Esophagus muscularis mucosa (tissue), 4 donors: ENCODE measurements around the gene SIX2. TPM values are rescaled to one million over a fixed set of nuclear protein-coding genes. Genes with fewer than 3 reads are reported as not detected.

Experiments used
- DNase-seq: peaks from one replicate; pipeline ENCODE4 v3.0.0-alpha.2; 2017; ENCODE audit errors: extremely low spot score
- H3K27ac ChIP-seq, 4 donors: fragments of 200-600 bp; sonication (generic); replicated peaks in 1 of 4; 1 replicate in 3 of 4; 2 replicates in 1 of 4; pipeline ENCODE4 v1.5.1; 2016 to 2019; ENCODE audit warnings: mild to moderate bottlenecking in 1 of 4
- H3K27me3 ChIP-seq, 4 donors: fragments of 200-600 bp; sonication (generic); one replicate each; pipeline versions ENCODE4 v1.5.1 to v1.6.0; 2016 to 2019
- H3K36me3 ChIP-seq, 4 donors: fragments of 200-600 bp; sonication (generic); one replicate each; pipeline ENCODE4 v1.5.1; 2016 to 2019
- H3K4me1 ChIP-seq, 4 donors: fragments of 200-600 bp; sonication (generic); one replicate each; pipeline ENCODE4 v1.5.1; 2016 to 2019
- H3K4me3 ChIP-seq, 4 donors: fragments of 200-600 bp; sonication (generic); 1 replicate in 2 of 4; 2 replicates in 2 of 4; pipeline ENCODE4 v1.5.1; 2016 to 2019; ENCODE audit warnings: mild to moderate bottlenecking in 4 of 4, moderate library complexity in 1 of 4
- H3K9me3 ChIP-seq, 4 donors: fragments of 200-600 bp; sonication (generic); 1 replicate in 3 of 4; 2 replicates in 1 of 4; pipeline ENCODE4 v1.5.1; 2016 to 2019
- EP300 ChIP-seq: sonication (generic); formaldehyde crosslinking; IDR thresholded peaks from one replicate; pipeline ENCODE4 v1.6.1; 2017; ENCODE audit warnings: antibody characterized with exemption
- POLR2A ChIP-seq: fragments of 450-650 bp; IDR thresholded peaks from one replicate; pipeline ENCODE4 v1.6.1; 2017; ENCODE audit warnings: antibody characterized with exemption, moderate library complexity, mild to moderate bottlenecking, low read depth
- POLR2AphosphoS5 ChIP-seq, 2 donors: sonication (generic); formaldehyde crosslinking; IDR thresholded peaks; one replicate each; pipeline ENCODE4 v1.6.1; 2017; ENCODE audit warnings: antibody characterized with exemption in 2 of 2
- WGBS: methylation state at CpG from one replicate; pipeline ENCODE4 v1.1.5; 2018; 5-methylcytosine and 5-hydroxymethylcytosine counted together
- intact Hi-C: fragments of 100-400 bp; cut with DNase I; formaldehyde crosslinking; loops from one replicate; pipeline ENCODE4 v1.15.1; 2023
- total RNA-seq, 4 donors: library from RNA; depleted of rRNA; stranded (reverse); fragments of >200 nt; gene quantifications; one replicate each; pipeline versions ENCODE4 v1.1.0 to v1.2.1, GENCODE V29; 2016
- TF ChIP-seq, protein P1 (sequence below), 3 experiments: fragments of 200-600 bp in 2 of 3; fragments of 450-650 bp in 1 of 3; sonication (generic) in 2 of 3; IDR thresholded peaks; one replicate each; pipeline ENCODE4 v1.5.1; 2017 to 2019; ENCODE audit warnings: antibody characterized with exemption in 3 of 3, mild to moderate bottlenecking in 2 of 3, moderate library complexity in 1 of 3

The SIX2 gene
- total RNA-seq, 4 donors from 2014 or later = under 0.01 to 1.9 (median 1.5) TPM

DNA sequence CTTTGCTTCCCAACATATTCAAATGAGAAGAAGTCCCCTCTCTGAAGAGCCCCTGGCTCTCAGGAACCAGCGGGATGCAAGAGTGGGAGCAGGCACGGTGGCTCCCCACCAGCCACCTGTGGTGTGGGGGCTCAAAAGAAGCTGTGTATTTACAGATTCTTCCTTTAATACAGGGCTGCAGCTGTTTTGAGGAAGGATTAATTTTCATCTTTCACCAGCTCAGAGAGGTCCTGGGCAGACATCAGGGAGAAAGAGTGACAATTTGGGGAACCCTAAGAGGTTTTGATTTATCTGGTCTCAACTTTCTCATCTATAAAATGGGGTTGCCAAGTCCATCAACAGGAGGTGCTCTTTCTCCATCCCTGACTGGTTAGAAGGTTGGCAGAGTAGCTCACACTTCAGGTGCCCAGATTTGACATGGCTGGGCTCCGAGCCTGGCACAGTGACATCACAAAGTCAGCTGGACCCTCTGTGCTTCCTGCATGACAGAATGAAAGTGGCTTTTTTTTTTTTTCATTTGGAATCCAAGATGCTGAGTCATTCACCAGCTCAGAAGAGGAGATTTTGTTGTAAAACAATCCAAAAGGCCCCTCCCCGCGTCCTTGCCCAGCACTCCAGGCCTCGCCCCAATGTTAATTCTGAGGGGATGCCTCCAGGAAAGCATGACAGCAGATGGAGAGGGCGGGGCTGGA, 15.5 kb upstream of the SIX2 start:
- no peaks in the 10 kb centered on the region for H3K9me3 ChIP-seq
- intact Hi-C loops = no loop called here
- H3K27ac ChIP-seq = no peak overlapping the region
- 50% methylated on average over 6 of the region's 7 CpGs for WGBS
- TF ChIP-seq POLR2A (no peak), EP300 (no peak)
- TF ChIP-seq, protein P1, sequence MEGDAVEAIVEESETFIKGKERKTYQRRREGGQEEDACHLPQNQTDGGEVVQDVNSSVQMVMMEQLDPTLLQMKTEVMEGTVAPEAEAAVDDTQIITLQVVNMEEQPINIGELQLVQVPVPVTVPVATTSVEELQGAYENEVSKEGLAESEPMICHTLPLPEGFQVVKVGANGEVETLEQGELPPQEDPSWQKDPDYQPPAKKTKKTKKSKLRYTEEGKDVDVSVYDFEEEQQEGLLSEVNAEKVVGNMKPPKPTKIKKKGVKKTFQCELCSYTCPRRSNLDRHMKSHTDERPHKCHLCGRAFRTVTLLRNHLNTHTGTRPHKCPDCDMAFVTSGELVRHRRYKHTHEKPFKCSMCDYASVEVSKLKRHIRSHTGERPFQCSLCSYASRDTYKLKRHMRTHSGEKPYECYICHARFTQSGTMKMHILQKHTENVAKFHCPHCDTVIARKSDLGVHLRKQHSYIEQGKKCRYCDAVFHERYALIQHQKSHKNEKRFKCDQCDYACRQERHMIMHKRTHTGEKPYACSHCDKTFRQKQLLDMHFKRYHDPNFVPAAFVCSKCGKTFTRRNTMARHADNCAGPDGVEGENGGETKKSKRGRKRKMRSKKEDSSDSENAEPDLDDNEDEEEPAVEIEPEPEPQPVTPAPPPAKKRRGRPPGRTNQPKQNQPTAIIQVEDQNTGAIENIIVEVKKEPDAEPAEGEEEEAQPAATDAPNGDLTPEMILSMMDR (IDR thresholded peaks at IDR 0.05) = no peak
- H3K36me3 ChIP-seq = no peaks in the 10 kb centered on the region
- no peak for DNase-seq
- H3K27me3 ChIP-seq = peaks cover 0 to 33% (median 4%) of the 10 kb centered on the region in 4 donors
- H3K4me3 ChIP-seq = no peak overlapping the region
- H3K4me1 ChIP-seq = peaks cover 0 to 6% (median 0%) of the 10 kb centered on the region in 4 donors

DNA sequence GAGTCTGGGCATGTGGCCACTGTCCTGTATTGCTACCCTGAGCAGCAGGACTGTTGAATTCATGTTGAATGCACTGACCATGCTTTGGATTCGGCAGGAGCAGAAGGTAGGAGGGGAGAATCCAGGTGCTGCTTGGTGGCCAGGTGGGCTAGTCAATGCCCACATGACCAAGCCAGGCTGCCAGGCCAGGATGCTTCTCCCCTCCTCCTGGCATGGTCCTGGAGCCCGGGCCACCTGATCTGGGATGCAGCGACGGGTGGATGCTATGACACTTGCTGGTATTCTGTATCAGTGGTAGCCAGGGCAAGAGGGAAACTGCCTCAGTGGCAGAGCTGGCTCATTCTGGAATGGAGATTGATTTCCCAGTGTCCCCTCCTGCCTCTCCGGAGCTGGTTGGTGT, 14.8 kb upstream of the SIX2 start:
- H3K27ac ChIP-seq = no peak overlapping the region
- WGBS = 86% methylated on average over 3 of the region's 5 CpGs

DNA sequence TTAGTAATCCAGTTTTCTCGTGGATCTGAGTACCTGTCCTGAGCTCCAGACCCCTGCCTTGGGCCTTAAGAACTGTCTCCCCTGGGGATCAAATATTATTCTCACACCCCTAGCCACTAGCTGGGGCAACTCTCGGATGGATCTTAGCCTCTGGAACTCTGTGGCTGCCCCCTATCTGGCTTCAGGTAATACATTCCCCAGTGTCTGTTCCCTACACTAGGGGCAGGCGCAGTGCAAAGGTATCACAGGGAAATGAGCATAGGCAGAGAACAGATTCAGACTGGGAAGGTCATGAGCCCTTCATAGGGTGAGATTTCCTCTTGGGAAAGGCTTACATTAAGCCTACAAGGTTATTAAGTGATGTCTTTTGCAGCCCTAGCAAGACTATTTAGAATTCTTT, 11.2 kb upstream of the SIX2 start:
- no peaks in the 10 kb centered on the region for H3K9me3 ChIP-seq
- H3K36me3 ChIP-seq = no peaks in the 10 kb centered on the region
- TF ChIP-seq EP300 = no peak
- no peak for TF ChIP-seq POLR2AphosphoS5 (IDR thresholded peaks at IDR 0.05)
- no peak for TF ChIP-seq POLR2A
- TF ChIP-seq, protein P1 (IDR thresholded peaks at IDR 0.05) = no peak
- H3K27me3 ChIP-seq = peaks cover 0 to 39% (median 4%) of the 10 kb centered on the region in 4 donors
- 86% methylated on average over 3 of the region's 3 CpGs for WGBS
- no peak overlapping the region for H3K27ac ChIP-seq
- intact Hi-C loops = no loop called here
- no peak overlapping the region for H3K4me3 ChIP-seq
- peaks cover 0 to 6% (median 0%) of the 10 kb centered on the region in 4 donors for H3K4me1 ChIP-seq
- no peak for DNase-seq

More for the DNA sequence above, 14.8 kb upstream of the SIX2 start:
- DNase-seq = no peak
- peaks cover 0 to 28% (median 4%) of the 10 kb centered on the region in 4 donors for H3K27me3 ChIP-seq
- intact Hi-C loops = no loop called here
- peaks cover 0 to 6% (median 0%) of the 10 kb centered on the region in 4 donors for H3K4me1 ChIP-seq
- no peaks in the 10 kb centered on the region for H3K36me3 ChIP-seq
- H3K9me3 ChIP-seq = no peaks in the 10 kb centered on the region
- TF ChIP-seq POLR2A (no peak), POLR2AphosphoS5 (IDR thresholded peaks at IDR 0.05) (no peak), EP300 (no peak)
- TF ChIP-seq, protein P1 (IDR thresholded peaks at IDR 0.05) = no peak
- no peak overlapping the region for H3K4me3 ChIP-seq

DNA sequence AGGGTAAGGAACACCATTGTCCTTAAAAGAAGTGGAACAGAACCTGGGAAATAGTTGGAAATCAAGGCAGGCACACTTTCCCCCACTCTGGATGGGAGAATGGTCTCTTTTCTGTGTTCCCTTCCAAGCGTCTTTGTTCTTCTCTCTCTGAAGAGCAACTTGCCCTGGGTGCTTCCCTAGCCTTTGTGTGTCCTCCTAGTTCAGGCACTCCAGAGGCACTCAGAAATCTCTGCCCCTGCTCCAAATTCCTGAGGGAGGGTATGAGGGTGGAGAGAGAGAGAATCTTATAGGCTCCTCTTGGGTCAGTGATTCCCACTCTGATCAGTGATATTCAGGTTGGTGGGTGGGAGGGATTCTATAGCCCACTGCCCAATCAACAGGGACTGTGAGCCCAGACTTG, 8.8 kb upstream of the SIX2 start:
- H3K27ac ChIP-seq = no peak overlapping the region
- peaks cover 13 to 16% (median 14%) of the 10 kb centered on the region in 4 donors for H3K4me1 ChIP-seq
- no peak overlapping the region for H3K4me3 ChIP-seq
- WGBS = 76% methylated on average over 1 of the region's 1 CpG
- H3K36me3 ChIP-seq = no peaks in the 10 kb centered on the region
- peaks cover 12 to 63% (median 24%) of the 10 kb centered on the region in 4 donors for H3K27me3 ChIP-seq
- no peaks in the 10 kb centered on the region for H3K9me3 ChIP-seq
- intact Hi-C loops = no loop called here
- no peak for DNase-seq
- TF ChIP-seq, protein P1 (IDR thresholded peaks at IDR 0.05) = no peak
- TF ChIP-seq POLR2AphosphoS5 (IDR thresholded peaks at IDR 0.05) (no peak), EP300 (no peak), POLR2A (no peak)
